Measurements from ENCODE around the gene MTMR11. TPM values are rescaled to one million over a fixed set of nuclear protein-coding genes. Genes with fewer than 3 reads are reported as not detected.

Gene MTMR11
- total and polyA plus RNA-seq, 2 donors (not counting 1 experiment from before 2014, with no cell fraction given) = 0.91 TPM; not detected in 1

- peaks cover 16% of the 10 kb centered on the region for H4K20me1 ChIP-seq (ENCODE audit: control insufficient read depth, insufficient read depth, low read length, poor library complexity, severe bottlenecking)
- no peak overlapping the region for H2AFZ ChIP-seq (ENCODE audit: insufficient read depth, low read depth, low read length, poor library complexity, severe bottlenecking)
- H3K4me3 ChIP-seq (ENCODE audit: control extremely low read depth in 1 of 5, extremely low read depth in 1 of 5, insufficient read depth in 1 of 5, low read depth in 2 of 5, low read length in 4 of 5) = no peak overlapping the region
- ATAC-seq (ENCODE audit: low read depth) (no peak), DNase-seq (no peak)
- Mint-ChIP-seq H3K27me3 (peaks cover 37% of the 10 kb centered on the region), H3K27ac (no peak overlapping the region), H3K4me3 (no peak overlapping the region), H3K9me3 (ENCODE audit: insufficient read depth) (no peaks in the 10 kb centered on the region), H3K4me1 (peaks cover 33% of the 10 kb centered on the region)
- ChIA-PET CTCF (interaction anchor here (1.1 kb wide), 1 partner anchor 33 kb away, joined by 4 read pairs; no protein-coding TSS in a partner anchor), POLR2A (interaction anchor here (2.6 kb wide), 1 partner anchor 42 kb away, joined by 37 read pairs; a partner anchor contains a TSS)
- H3K79me2 ChIP-seq (ENCODE audit: control insufficient read depth, insufficient read depth, low read length) = peaks cover 16% of the 10 kb centered on the region
- H3K4me1 ChIP-seq (ENCODE audit: control insufficient read depth in 2 of 2, insufficient read depth in 2 of 2, low read length in 2 of 2) = peaks cover 17 to 24% of the 10 kb centered on the region in 2 donors
- no peak overlapping the region for H3K9ac ChIP-seq (ENCODE audit: low read length)
- no peak overlapping the region for H3K4me2 ChIP-seq (replicated peaks; ENCODE audit: low read depth, low read length, poor library complexity, severe bottlenecking)
- intact Hi-C loops (cut with micrococcal nuclease) = loop anchor here (10.0 kb wide), 1 partner anchor 395 kb away; the partner anchor contains the start of gene PRPF3
- peaks cover 0 to 13% (median 1%) of the 10 kb centered on the region in 4 experiments for H3K27me3 ChIP-seq (replicated peaks in 1 of 4; ENCODE audit: control extremely low read depth in 1 of 4, control insufficient read depth in 3 of 4, insufficient read depth in 4 of 4, low read length in 3 of 4)
- no peaks in the 10 kb centered on the region for H3K9me3 ChIP-seq (ENCODE audit: control extremely low read depth in 1 of 3, control insufficient read depth in 2 of 3, insufficient read depth in 1 of 3, low read length in 2 of 3)
- H3K27ac ChIP-seq (ENCODE audit: low read length in 2 of 2) = no peak overlapping the region
- 82% methylated on average over 2 of the region's 2 CpGs for WGBS (ENCODE audit: insufficient coverage)
- H3K36me3 ChIP-seq (replicated peaks in 1 of 2; ENCODE audit: control extremely low read depth in 1 of 2, control insufficient read depth in 1 of 2, extremely low read depth in 1 of 2, insufficient read depth in 2 of 2, low read length in 1 of 2) = peaks cover 2 to 21% of the 10 kb centered on the region in 2 experiments
- no peak for TF ChIP-seq EZH2 (IDR thresholded peaks at IDR 0.05; ENCODE audit: borderline replicate concordance, insufficient read depth, low read depth, low read length, poor library complexity, severe bottlenecking)
- TF ChIP-seq, protein P1, sequence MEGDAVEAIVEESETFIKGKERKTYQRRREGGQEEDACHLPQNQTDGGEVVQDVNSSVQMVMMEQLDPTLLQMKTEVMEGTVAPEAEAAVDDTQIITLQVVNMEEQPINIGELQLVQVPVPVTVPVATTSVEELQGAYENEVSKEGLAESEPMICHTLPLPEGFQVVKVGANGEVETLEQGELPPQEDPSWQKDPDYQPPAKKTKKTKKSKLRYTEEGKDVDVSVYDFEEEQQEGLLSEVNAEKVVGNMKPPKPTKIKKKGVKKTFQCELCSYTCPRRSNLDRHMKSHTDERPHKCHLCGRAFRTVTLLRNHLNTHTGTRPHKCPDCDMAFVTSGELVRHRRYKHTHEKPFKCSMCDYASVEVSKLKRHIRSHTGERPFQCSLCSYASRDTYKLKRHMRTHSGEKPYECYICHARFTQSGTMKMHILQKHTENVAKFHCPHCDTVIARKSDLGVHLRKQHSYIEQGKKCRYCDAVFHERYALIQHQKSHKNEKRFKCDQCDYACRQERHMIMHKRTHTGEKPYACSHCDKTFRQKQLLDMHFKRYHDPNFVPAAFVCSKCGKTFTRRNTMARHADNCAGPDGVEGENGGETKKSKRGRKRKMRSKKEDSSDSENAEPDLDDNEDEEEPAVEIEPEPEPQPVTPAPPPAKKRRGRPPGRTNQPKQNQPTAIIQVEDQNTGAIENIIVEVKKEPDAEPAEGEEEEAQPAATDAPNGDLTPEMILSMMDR (IDR thresholded peaks at IDR 0.05) = no peak
These were observed 6.8 kb downstream of the MTMR11 start for GRCh38 chr1:149929856-149930255.

DNA sequence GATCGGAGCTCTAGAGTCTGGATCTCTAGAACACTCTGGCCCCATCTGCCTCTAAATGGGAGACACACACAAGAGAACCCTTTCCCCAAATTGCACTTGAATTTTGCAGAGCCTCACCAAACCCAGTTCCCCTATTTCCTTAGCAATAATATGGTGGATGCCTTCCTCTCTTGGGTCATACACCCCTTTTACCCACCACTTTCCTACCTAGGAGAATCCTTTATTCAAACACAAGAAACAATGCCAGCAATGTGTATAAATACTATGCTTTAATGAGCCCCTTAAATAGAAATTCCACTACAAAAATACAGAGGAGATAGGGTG, 8.3 kb downstream of the MTMR11 start:
- Mint-ChIP-seq H3K4me3 (peak overlapping the region; percentile 98), H3K27me3 (peaks cover 23% of the 10 kb centered on the region), H3K27ac (peak overlapping the region; percentile 97), H3K9me3 (ENCODE audit: insufficient read depth) (no peaks in the 10 kb centered on the region), H3K4me1 (peaks cover 38% of the 10 kb centered on the region)
- Histone ChIP-seq H3K27ac (ENCODE audit: low read length in 2 of 2) (peak overlapping the region; percentile 74 to 90), H3K9ac (ENCODE audit: low read length) (peak overlapping the region; percentile 76), H3K4me3 (ENCODE audit: control extremely low read depth in 1 of 5, extremely low read depth in 1 of 5, insufficient read depth in 1 of 5, low read depth in 2 of 5, low read length in 4 of 5) (peak overlapping the region; percentile 76 to 98 (median 89)), H4K20me1 (ENCODE audit: control insufficient read depth, insufficient read depth, low read length, poor library complexity, severe bottlenecking) (peaks cover 29% of the 10 kb centered on the region), H3K4me1 (ENCODE audit: control insufficient read depth in 2 of 2, insufficient read depth in 2 of 2, low read length in 2 of 2) (peaks cover 17 to 24% of the 10 kb centered on the region in 2 donors), H3K9me3 (ENCODE audit: control extremely low read depth in 1 of 3, control insufficient read depth in 2 of 3, insufficient read depth in 1 of 3, low read length in 2 of 3) (no peaks in the 10 kb centered on the region), H3K27me3 (replicated peaks in 1 of 4; ENCODE audit: control extremely low read depth in 1 of 4, control insufficient read depth in 3 of 4, insufficient read depth in 4 of 4, low read length in 3 of 4) (peaks cover 0 to 2% (median 0%) of the 10 kb centered on the region in 4 experiments), H3K4me2 (replicated peaks; ENCODE audit: low read depth, low read length, poor library complexity, severe bottlenecking) (peak overlapping the region; percentile 91), H3K79me2 (ENCODE audit: control insufficient read depth, insufficient read depth, low read length) (peaks cover 16% of the 10 kb centered on the region), H3K36me3 (replicated peaks in 1 of 2; ENCODE audit: control extremely low read depth in 1 of 2, control insufficient read depth in 1 of 2, extremely low read depth in 1 of 2, insufficient read depth in 2 of 2, low read length in 1 of 2) (peaks cover 4 to 36% of the 10 kb centered on the region in 2 experiments), H2AFZ (ENCODE audit: insufficient read depth, low read depth, low read length, poor library complexity, severe bottlenecking) (peak overlapping the region; percentile 91)
- TF ChIP-seq, protein P1 (IDR thresholded peaks at IDR 0.05) = no peak
- CTCF ChIA-PET = interaction anchor here (0.6 to 1.3 kb wide), 4 partner anchors 34 to 393 kb away, joined by 3 to 7 read pairs (median 5); partner anchors contain the start of gene PRPF3
- ATAC-seq (ENCODE audit: low read depth) (no peak), DNase-seq (no peak)
- POLR2A ChIA-PET = interaction anchor here (0.6 to 2.6 kb wide), 5 partner anchors 23 to 1081 kb away, joined by 3 to 37 read pairs (median 4); a partner anchor contains a TSS
- intact Hi-C loops (cut with micrococcal nuclease) = loop anchor here (10.0 kb wide), 1 partner anchor 396 kb away; the partner anchor contains the start of gene PRPF3
- WGBS (ENCODE audit: insufficient coverage) = no CpG with 5 or more reads among the region's 1 CpG
